ENCODE data around the gene ANKFN1.

ANKFN1 gene

DNA sequence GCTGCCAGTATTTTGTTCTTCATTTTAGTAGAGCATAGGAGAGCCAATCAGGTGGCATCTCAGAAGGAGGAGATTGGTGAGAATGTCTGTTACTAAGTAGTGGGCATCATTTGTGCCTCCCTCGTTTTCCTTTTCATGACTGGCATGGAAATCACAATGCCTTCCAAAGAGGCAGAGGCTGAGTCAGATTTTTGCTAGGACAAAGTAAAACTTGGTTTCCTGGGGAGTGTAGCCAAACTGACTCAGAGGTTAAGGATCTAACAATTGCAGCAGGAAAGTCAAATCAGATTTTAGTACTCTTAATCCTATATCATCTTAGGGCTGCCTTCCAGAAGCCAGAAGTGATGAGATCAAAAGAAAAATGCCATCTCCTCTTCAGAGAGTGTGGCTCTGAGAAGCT, 138.7 kb downstream of the ANKFN1 start:
- Histone ChIP-seq H3F3A (ENCODE audit: low read depth) (peaks cover 5% of the 10 kb centered on the region), H3K9me3 (ENCODE audit: insufficient read depth, low read depth, low read length) (no peaks in the 10 kb centered on the region), H3K4me3 (ENCODE audit: low read length, poor library complexity, severe bottlenecking) (no peak overlapping the region), H3K79me2 (ENCODE audit: insufficient read depth, low read length) (no peaks in the 10 kb centered on the region), H3K27me3 (ENCODE audit: insufficient read depth, low read length, poor library complexity, severe bottlenecking) (no peaks in the 10 kb centered on the region), H3K4me1 (ENCODE audit: insufficient read depth, low read length, poor library complexity, severe bottlenecking) (peaks cover 83% of the 10 kb centered on the region), H3K9ac (ENCODE audit: low read depth, low read length, poor library complexity, severe bottlenecking) (no peak overlapping the region), H3K9me2 (replicated peaks; ENCODE audit: low read depth, low read length) (no peaks in the 10 kb centered on the region), H3K4me2 (ENCODE audit: low read depth, low read length, poor library complexity, severe bottlenecking) (no peak overlapping the region), H3K36me3 (ENCODE audit: insufficient read depth, low read length) (no peaks in the 10 kb centered on the region), H4K20me1 (ENCODE audit: insufficient read depth, low read length, poor library complexity, severe bottlenecking) (no peaks in the 10 kb centered on the region), H2AFZ (ENCODE audit: low read length) (peak overlapping the region; percentile 24; the same call in 1 of the 2 replicates)
- no peak for TF ChIP-seq EZH2phosphoT487 (IDR thresholded peaks at IDR 0.05; ENCODE audit: borderline replicate concordance)
- TF ChIP-seq, protein P1, sequence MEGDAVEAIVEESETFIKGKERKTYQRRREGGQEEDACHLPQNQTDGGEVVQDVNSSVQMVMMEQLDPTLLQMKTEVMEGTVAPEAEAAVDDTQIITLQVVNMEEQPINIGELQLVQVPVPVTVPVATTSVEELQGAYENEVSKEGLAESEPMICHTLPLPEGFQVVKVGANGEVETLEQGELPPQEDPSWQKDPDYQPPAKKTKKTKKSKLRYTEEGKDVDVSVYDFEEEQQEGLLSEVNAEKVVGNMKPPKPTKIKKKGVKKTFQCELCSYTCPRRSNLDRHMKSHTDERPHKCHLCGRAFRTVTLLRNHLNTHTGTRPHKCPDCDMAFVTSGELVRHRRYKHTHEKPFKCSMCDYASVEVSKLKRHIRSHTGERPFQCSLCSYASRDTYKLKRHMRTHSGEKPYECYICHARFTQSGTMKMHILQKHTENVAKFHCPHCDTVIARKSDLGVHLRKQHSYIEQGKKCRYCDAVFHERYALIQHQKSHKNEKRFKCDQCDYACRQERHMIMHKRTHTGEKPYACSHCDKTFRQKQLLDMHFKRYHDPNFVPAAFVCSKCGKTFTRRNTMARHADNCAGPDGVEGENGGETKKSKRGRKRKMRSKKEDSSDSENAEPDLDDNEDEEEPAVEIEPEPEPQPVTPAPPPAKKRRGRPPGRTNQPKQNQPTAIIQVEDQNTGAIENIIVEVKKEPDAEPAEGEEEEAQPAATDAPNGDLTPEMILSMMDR (conservative IDR thresholded peaks at IDR 0.05; ENCODE audit: low read length) = no peak

- Histone ChIP-seq H3K4me3 (ENCODE audit: low read length, poor library complexity, severe bottlenecking) (no peak overlapping the region), H3K9ac (ENCODE audit: low read depth, low read length, poor library complexity, severe bottlenecking) (no peak overlapping the region), H3F3A (ENCODE audit: low read depth) (peaks cover 8% of the 10 kb centered on the region), H3K36me3 (ENCODE audit: insufficient read depth, low read length) (no peaks in the 10 kb centered on the region), H4K20me1 (ENCODE audit: insufficient read depth, low read length, poor library complexity, severe bottlenecking) (no peaks in the 10 kb centered on the region), H3K4me2 (ENCODE audit: low read depth, low read length, poor library complexity, severe bottlenecking) (no peak overlapping the region), H3K9me2 (replicated peaks; ENCODE audit: low read depth, low read length) (no peaks in the 10 kb centered on the region), H3K79me2 (ENCODE audit: insufficient read depth, low read length) (no peaks in the 10 kb centered on the region), H2AFZ (ENCODE audit: low read length) (peak overlapping the region; percentile 24; the same call in 1 of the 2 replicates), H3K27me3 (ENCODE audit: insufficient read depth, low read length, poor library complexity, severe bottlenecking) (no peaks in the 10 kb centered on the region), H3K9me3 (ENCODE audit: insufficient read depth, low read depth, low read length) (no peaks in the 10 kb centered on the region), H3K4me1 (ENCODE audit: insufficient read depth, low read length, poor library complexity, severe bottlenecking) (peaks cover 87% of the 10 kb centered on the region)
- TF ChIP-seq, protein P1 (conservative IDR thresholded peaks at IDR 0.05; ENCODE audit: low read length) = no peak
- no peak for TF ChIP-seq EZH2phosphoT487 (IDR thresholded peaks at IDR 0.05; ENCODE audit: borderline replicate concordance)
Observed at GRCh38 chr17:56292578-56292977, 139.3 kb downstream of the ANKFN1 start.

DNA sequence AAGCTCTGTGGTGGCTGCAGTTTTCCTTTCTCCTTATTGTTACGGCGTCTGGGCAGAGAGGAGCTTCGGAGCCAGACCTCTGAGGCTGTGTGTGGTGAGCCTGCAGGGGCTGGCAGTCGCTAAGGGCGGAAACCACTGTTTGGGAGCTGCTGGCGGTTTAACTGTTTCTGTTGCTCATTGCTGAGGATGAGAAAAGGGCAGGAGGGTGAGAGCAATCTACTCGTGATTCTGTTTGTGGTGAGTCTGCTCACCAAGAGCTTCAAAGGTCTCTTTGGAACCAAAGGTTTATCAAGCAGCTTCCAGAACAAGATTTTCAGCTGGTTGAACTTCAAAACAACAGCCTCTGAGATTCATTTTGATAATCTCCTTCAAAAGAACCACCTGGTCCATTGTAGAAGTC, 143.9 kb downstream of the ANKFN1 start:
- Histone ChIP-seq H3K4me3 (ENCODE audit: low read length, poor library complexity, severe bottlenecking) (peak overlapping the region; percentile 69), H3K79me2 (ENCODE audit: insufficient read depth, low read length) (no peaks in the 10 kb centered on the region), H3K36me3 (ENCODE audit: insufficient read depth, low read length) (no peaks in the 10 kb centered on the region), H3K27me3 (ENCODE audit: insufficient read depth, low read length, poor library complexity, severe bottlenecking) (no peaks in the 10 kb centered on the region), H3F3A (ENCODE audit: low read depth) (peaks cover 17% of the 10 kb centered on the region), H3K4me2 (ENCODE audit: low read depth, low read length, poor library complexity, severe bottlenecking) (peak overlapping the region; percentile 85), H2AFZ (ENCODE audit: low read length) (no peak overlapping the region), H3K9me3 (ENCODE audit: insufficient read depth, low read depth, low read length) (no peaks in the 10 kb centered on the region), H3K9me2 (replicated peaks; ENCODE audit: low read depth, low read length) (no peaks in the 10 kb centered on the region), H4K20me1 (ENCODE audit: insufficient read depth, low read length, poor library complexity, severe bottlenecking) (no peaks in the 10 kb centered on the region), H3K4me1 (ENCODE audit: insufficient read depth, low read length, poor library complexity, severe bottlenecking) (peaks cover 96% of the 10 kb centered on the region), H3K9ac (ENCODE audit: low read depth, low read length, poor library complexity, severe bottlenecking) (peak overlapping the region; percentile 88)
- TF ChIP-seq, protein P1 (conservative IDR thresholded peaks at IDR 0.05; ENCODE audit: low read length) = no peak
- no peak for TF ChIP-seq EZH2phosphoT487 (IDR thresholded peaks at IDR 0.05; ENCODE audit: borderline replicate concordance)

Measured in Loucy (cell line).